Putamen (tissue), 1 donor: ENCODE results near the gene ADCY2.
A peak's percentile ranks its signal among the peaks of the same experiment; 100 is the strongest.

Experiments
- DNase-seq: peaks from one replicate; pipeline ENCODE4 v3.0.0-alpha.2; 2016; ENCODE audit warnings: low spot score

The ADCY2 gene

GRCh38 chr5:7395947-7396712, at the start of gene ADCY2:
TSS of gene ADCY2 (plus strand) at chr5:7396138. CDS start at chr5:7396297, 159 bp downstream.
- no peak for DNase-seq

- DNase-seq = no peak
Observed at GRCh38 chr5:7347377-7347776, 48.6 kb upstream of the ADCY2 start.

GRCh38 chr5:7348168-7348854, 47.6 kb upstream of the ADCY2 start:
- DNase-seq = peak; percentile 41

- no peak for DNase-seq
Observed at GRCh38 chr5:7361593-7361992, 34.3 kb upstream of the ADCY2 start.

GRCh38 chr5:7363067-7363677, 32.8 kb upstream of the ADCY2 start:
- DNase-seq = no peak

GRCh38 chr5:7364226-7364875, 31.6 kb upstream of the ADCY2 start:
- DNase-seq = no peak

GRCh38 chr5:7367780-7368179, 28.2 kb upstream of the ADCY2 start:
- no peak for DNase-seq

- no peak for DNase-seq
Observed at GRCh38 chr5:7372399-7372798, 23.5 kb upstream of the ADCY2 start.

GRCh38 chr5:7374186-7374585, 21.8 kb upstream of the ADCY2 start:
- DNase-seq = no peak

- DNase-seq = no peak
Observed at GRCh38 chr5:7375457-7375856, 20.5 kb upstream of the ADCY2 start.

- no peak for DNase-seq
Observed at GRCh38 chr5:7376871-7377270, 19.1 kb upstream of the ADCY2 start.

GRCh38 chr5:7377761-7378160, 18.2 kb upstream of the ADCY2 start:
- DNase-seq = no peak

- no peak for DNase-seq
Observed at GRCh38 chr5:7382588-7382987, 13.3 kb upstream of the ADCY2 start.

GRCh38 chr5:7385681-7386080, 10.3 kb upstream of the ADCY2 start:
- no peak for DNase-seq

- DNase-seq = no peak
Observed at GRCh38 chr5:7388553-7388952, 7.4 kb upstream of the ADCY2 start.

GRCh38 chr5:7391215-7391614, 4.7 kb upstream of the ADCY2 start:
- DNase-seq = no peak

- peak; percentile 42 for DNase-seq
Observed at GRCh38 chr5:7391814-7392692, 3.9 kb upstream of the ADCY2 start.

GRCh38 chr5:7392693-7393024, 3.3 kb upstream of the ADCY2 start:
- no peak for DNase-seq

- DNase-seq = no peak
Observed at GRCh38 chr5:7393921-7394799, 1.8 kb upstream of the ADCY2 start.

- DNase-seq = no peak
Observed at GRCh38 chr5:7394889-7395431, 978 bp upstream of the ADCY2 start.
